Pancreas (tissue), 10 donors: ENCODE measurements around the gene SNX14. TPM values are rescaled to one million over a fixed set of nuclear protein-coding genes. Genes with fewer than 3 reads are reported as not detected.

Experiments used
- ATAC-seq, 4 donors: fragments of 200-7000 bp; cut with Tn5 transposase; one replicate each; pipeline versions ENCODE4 v1.8.0 to v1.9.1; 2020; ENCODE audit warnings: mild to moderate bottlenecking in 4 of 4, moderate library complexity in 4 of 4
- DNase-seq, 6 donors: peaks; one replicate each; pipeline ENCODE4 v3.0.0-alpha.2; 2020
- FAIRE-seq: peaks from 2 replicates; lab custom pipeline; 2012; peaks lifted over from hg19 to GRCh38; lab: Jason Lieb, UNC
- H3K27ac ChIP-seq, 4 donors: fragments of 200-600 bp; sonication (generic); 1 replicate in 3 of 4; 2 replicates in 1 of 4; pipeline versions ENCODE4 v1.5.0 to v1.8.0; 2020
- H3K27me3 ChIP-seq, 4 donors: fragments of 200-600 bp; one replicate each; pipeline ENCODE4 v1.8.0; 2021
- H3K36me3 ChIP-seq, 3 donors: fragments of 200-600 bp; sonication (generic) in 1 of 3; one replicate each; pipeline versions ENCODE4 v1.5.0 to v1.8.0; 2020 to 2021
- H3K4me1 ChIP-seq, 3 donors: fragments of 200-600 bp; one replicate each; pipeline ENCODE4 v1.8.0; 2021
- H3K4me3 ChIP-seq, 4 donors: fragments of 200-600 bp; sonication (generic) in 2 of 4; one replicate each; pipeline versions ENCODE4 v1.5.0 to v1.8.0; 2020 to 2021
- H3K9me3 ChIP-seq, 4 donors: fragments of 200-600 bp; one replicate each; pipeline ENCODE4 v1.8.0; 2021
- CTCF ChIP-seq, 4 donors: fragments of 200-600 bp; sonication (generic) in 3 of 4; IDR thresholded peaks; one replicate each; pipeline versions ENCODE4 v1.5.0 to v1.8.0; 2021; ENCODE audit warnings: antibody characterized with exemption in 4 of 4
- WGBS, 2 donors: extraction: QIAGEN DNeasy Blood & Tissue Kit; methylation state at CpG; one replicate each; pipeline ENCODE4 v1.1.7; 2013; 5-methylcytosine and 5-hydroxymethylcytosine counted together
- intact Hi-C, 3 donors: fragments of 100-400 bp; cut with DNase I; formaldehyde crosslinking; loops; one replicate each; pipeline versions ENCODE4 v1.11.1 to v1.14.2; 2022
- polyA plus RNA-seq, 2 donors: library from polyadenylated mRNA; stranded (reverse); fragments of 200-250 nt; gene quantifications; one replicate each; pipeline ENCODE4 v1.2.3, GENCODE V29; 2013
- total RNA-seq, 6 donors: library from RNA; stranded (reverse); fragmentation: NEBNext Ultra II Directional in 4 of 6; extraction: Animal tissue kit (Norgen Biotek cat#: 25700) in 4 of 6; gene quantifications; one replicate each; pipeline versions ENCODE4 v1.2.1 to v1.2.4, GENCODE V29; 2021 to 2023
- donor health status: healthy with polysubstance abuse.
- donor health status: DM: no; HTN: no; CAD: no; lungs with moderate emphysema.
- donor health status: DM: no; HTN: no; CAD: no.
- donor health status: control.
- donor health status: control.
- donor health status: Bipolar disorder and iron deficiency.
- donor health status: DM: yes; HTN: yes; CAD: no.
- donor health status: DM: no; HTN: no; CAD: no.
- donor health status: DM: no; HTN: no; CAD: no.
- donor health status: DM: yes; HTN: yes; CAD: no.

Gene SNX14
- total and polyA plus RNA-seq, 8 donors: 30.0 to 85.6 (median 36.9) TPM

DNA sequence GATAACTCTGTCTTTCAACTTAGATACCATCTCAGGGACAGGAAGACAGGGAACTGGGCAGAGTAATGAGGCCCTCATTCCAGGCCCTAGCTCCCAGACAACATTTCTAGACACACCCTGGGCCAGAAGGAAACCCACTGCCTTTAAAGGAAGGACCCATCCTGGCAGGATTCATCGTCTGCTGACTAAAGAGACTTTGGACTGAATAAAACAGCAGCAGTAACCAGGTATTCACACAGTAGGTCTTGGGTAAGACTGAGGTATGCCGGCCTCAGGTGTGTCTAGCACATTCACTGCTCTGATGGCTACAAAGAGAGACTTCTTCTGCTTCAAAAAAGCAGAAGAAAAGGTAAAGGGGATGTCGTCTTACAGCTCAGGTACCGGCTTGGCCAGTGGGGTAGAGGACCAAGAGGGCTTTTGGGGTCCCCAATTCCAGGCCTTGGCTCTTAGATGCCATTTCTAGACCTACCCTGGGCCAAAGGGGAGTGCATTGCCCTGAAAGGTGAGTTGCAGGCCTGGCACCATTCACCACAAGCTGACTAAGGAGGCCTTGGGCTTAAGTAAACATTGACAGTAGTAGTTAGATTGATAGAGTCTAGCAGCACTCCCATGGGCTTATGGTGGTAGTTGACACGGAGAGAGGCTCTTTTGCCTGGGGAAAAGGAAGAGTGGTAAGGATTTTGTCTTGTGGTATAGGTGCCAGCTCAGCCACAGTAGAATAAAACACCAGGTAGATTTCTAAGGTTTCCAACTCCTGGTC is 13.4 kb downstream of the SNX14 start:
- no peaks in the 10 kb centered on the region for H3K9me3 ChIP-seq
- H3K36me3 ChIP-seq: no peaks in the 10 kb centered on the region
- H3K27me3 ChIP-seq: no peaks in the 10 kb centered on the region
- H3K4me1 ChIP-seq: peaks cover 26 to 31% (median 26%) of the 10 kb centered on the region in 3 donors
- H3K4me3 ChIP-seq: no peak overlapping the region
- peak overlapping the region in 3 of 4 donors; percentile 26 to 63 (median 40) for H3K27ac ChIP-seq
- WGBS, 2 donors: 72 to 76% methylated on average over 5 of the region's 5 CpGs
- FAIRE-seq (no peak), ATAC-seq (peak; percentile 97 to 99 (median 98)), DNase-seq (peak in 4 of 6 donors; percentile 48 to 63 (median 55))
- TF ChIP-seq CTCF (IDR thresholded peaks at IDR 0.05): no peak
- intact Hi-C loops: no loop called here

- no peaks in the 10 kb centered on the region for H3K36me3 ChIP-seq
- no peaks in the 10 kb centered on the region for H3K27me3 ChIP-seq
- FAIRE-seq: no peak
- H3K4me3 ChIP-seq: no peak overlapping the region
- intact Hi-C loops: no loop called here
- 72 to 77% methylated on average over 4 of the region's 4 CpGs for WGBS, 2 donors
- TF ChIP-seq CTCF (IDR thresholded peaks at IDR 0.05): no peak
- ATAC-seq: peak in 1 of 4 donors; percentile 13
- H3K9me3 ChIP-seq: no peaks in the 10 kb centered on the region
- DNase-seq: no peak
- peaks cover 26 to 38% (median 33%) of the 10 kb centered on the region in 3 donors for H3K4me1 ChIP-seq
- no peak overlapping the region for H3K27ac ChIP-seq
Measured at GRCh38 chr6:85579581-85579980, 14.1 kb downstream of the SNX14 start.

DNA sequence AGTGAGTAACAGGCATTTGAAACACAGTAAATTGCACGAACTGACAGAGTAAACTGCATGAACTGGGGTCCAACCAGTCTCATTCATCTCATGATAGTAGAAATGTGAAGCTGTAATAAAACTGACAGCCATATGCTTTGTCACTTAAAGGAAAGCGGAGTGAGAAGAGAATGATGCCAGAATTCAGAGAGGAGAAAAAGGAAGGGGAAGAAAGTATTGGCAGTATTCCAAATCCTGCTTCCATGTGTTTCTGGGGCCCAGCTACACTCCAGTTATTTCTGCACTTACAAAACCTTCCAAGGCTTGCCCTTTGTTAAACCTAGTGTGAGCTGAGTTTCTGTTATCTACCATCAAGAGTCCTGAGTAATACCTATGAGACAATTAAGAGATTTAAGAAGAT is 17.2 kb downstream of the SNX14 start:
- WGBS, 2 donors: 85 to 91% methylated on average over 2 of the region's 2 CpGs
- DNase-seq: no peak

DNA sequence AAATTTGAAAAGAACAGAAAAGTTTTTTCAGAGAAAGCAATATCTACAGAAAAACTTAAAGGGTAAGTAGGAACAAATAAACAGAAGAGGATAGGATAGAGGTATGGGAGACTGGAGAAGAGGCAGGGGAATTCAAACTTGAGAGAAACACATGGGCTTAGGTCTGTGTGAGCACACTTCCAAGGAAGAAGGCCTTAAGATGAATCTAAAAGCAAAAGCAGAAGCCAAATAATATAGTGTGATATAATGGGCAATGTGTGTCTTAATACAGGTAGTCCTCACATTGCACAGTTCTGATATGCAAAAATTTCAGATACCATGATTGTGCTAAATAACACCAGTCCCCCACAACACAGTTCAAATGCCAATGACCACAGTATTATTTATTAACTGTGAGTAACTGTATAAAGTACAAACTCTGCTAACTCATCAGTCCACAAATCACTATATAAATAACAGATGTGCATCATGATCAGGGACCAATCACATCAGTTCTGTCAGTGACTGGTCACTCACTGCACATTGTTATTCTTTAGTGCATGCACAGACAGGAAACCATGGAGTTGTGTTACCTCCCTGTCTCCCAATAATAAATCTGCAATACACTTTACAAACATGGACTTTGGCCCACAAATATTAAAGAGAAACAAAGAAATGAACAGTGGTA is 18.6 kb downstream of the SNX14 start:
- H3K4me1 ChIP-seq: peaks cover 12 to 30% (median 27%) of the 10 kb centered on the region in 3 donors
- DNase-seq (no peak), FAIRE-seq (no peak), ATAC-seq (peak; percentile 58 to 82 (median 78))
- TF ChIP-seq CTCF (IDR thresholded peaks at IDR 0.05): no peak
- H3K36me3 ChIP-seq: no peaks in the 10 kb centered on the region
- intact Hi-C loops: no loop called here
- H3K4me3 ChIP-seq: no peak overlapping the region
- no peak overlapping the region for H3K27ac ChIP-seq
- H3K27me3 ChIP-seq: no peaks in the 10 kb centered on the region
- no peaks in the 10 kb centered on the region for H3K9me3 ChIP-seq

More for the DNA sequence above, 17.2 kb downstream of the SNX14 start:
- H3K27me3 ChIP-seq: no peaks in the 10 kb centered on the region
- no peaks in the 10 kb centered on the region for H3K9me3 ChIP-seq
- H3K27ac ChIP-seq: no peak overlapping the region
- ATAC-seq (no peak), FAIRE-seq (no peak)
- H3K4me3 ChIP-seq: no peak overlapping the region
- peaks cover 26 to 42% (median 38%) of the 10 kb centered on the region in 3 donors for H3K4me1 ChIP-seq
- intact Hi-C loops: no loop called here
- TF ChIP-seq CTCF (IDR thresholded peaks at IDR 0.05): no peak
- H3K36me3 ChIP-seq: no peaks in the 10 kb centered on the region

GRCh38 chr6:85569323-85569722 is 24.3 kb downstream of the SNX14 start:
- intact Hi-C loops: no loop called here
- Histone ChIP-seq H3K27ac (no peak overlapping the region), H3K9me3 (no peaks in the 10 kb centered on the region), H3K4me3 (no peak overlapping the region), H3K36me3 (peaks cover 0 to 6% (median 0%) of the 10 kb centered on the region in 3 donors), H3K27me3 (no peaks in the 10 kb centered on the region), H3K4me1 (peaks cover 0 to 11% (median 2%) of the 10 kb centered on the region in 3 donors)
- FAIRE-seq (no peak), DNase-seq (no peak), ATAC-seq (no peak)
- TF ChIP-seq CTCF (IDR thresholded peaks at IDR 0.05): no peak
